B cell (primary cell): ENCODE results near the gene KHK. TPM values are rescaled to one million over a fixed set of nuclear protein-coding genes. Genes with fewer than 3 reads are reported as not detected.

ENCODE experiments used
- ATAC-seq: fragments of 200-7000 bp; cut with Tn5 transposase; one replicate; pipeline ENCODE4 v1.10.0; 2021; ENCODE audit warnings: low read depth, mild to moderate bottlenecking, moderate number of reproducible peaks, moderate library complexity
- CTCF ChIA-PET: fragments of 350-600 bp; sonication (Branson Sonifier 250); formaldehyde crosslinking; loops from one replicate; lab custom pipeline; 2021; ENCODE audit warnings: antibody characterized with exemption, inconsistent platforms; lab: Charles Lee
- POLR2A ChIA-PET: fragments of 350-600 bp; sonication (Branson Sonifier 250); formaldehyde crosslinking; loops from one replicate; lab custom pipeline; 2021; ENCODE audit warnings: antibody characterized with exemption; lab: Charles Lee
- DNase-seq: peaks from one replicate; pipeline ENCODE4 v3.0.0; 2013
- H2AFZ ChIP-seq: 2 replicates; pipeline ENCODE4 v1.6.1; 2012; ENCODE audit warnings: mild to moderate bottlenecking, low read depth, low read length; ENCODE audit not compliant: insufficient read depth, poor library complexity, severe bottlenecking
- H3K27ac ChIP-seq, 2 donors: 1 replicate in 1 of 2; 2 replicates in 1 of 2; pipeline ENCODE4 v1.5.1; 2012 to 2013; ENCODE audit warnings: low read length in 2 of 2, mild to moderate bottlenecking in 2 of 2, moderate library complexity in 1 of 2
- H3K27me3 ChIP-seq, 4 experiments: fragments of 200-600 bp in 1 of 4; sonication (generic) in 1 of 4; replicated peaks in 1 of 4; 1 replicate in 2 of 4; 2 replicates in 2 of 4; pipeline versions ENCODE4 v1.6.1 to v1.7.0; 2013 to 2016; ENCODE audit warnings: low read length in 3 of 4, mild to moderate bottlenecking in 2 of 4, mixed read lengths in 1 of 4, moderate library complexity in 1 of 4; ENCODE audit not compliant: insufficient read depth in 4 of 4, control insufficient read depth in 3 of 4; ENCODE audit errors: control extremely low read depth in 1 of 4
- H3K36me3 ChIP-seq, 2 experiments: replicated peaks in 1 of 2; 1 replicate in 1 of 2; 2 replicates in 1 of 2; pipeline versions ENCODE4 v1.6.1 to v1.7.1; 2013; ENCODE audit warnings: low read length in 1 of 2; ENCODE audit not compliant: insufficient read depth in 2 of 2, control insufficient read depth in 1 of 2; ENCODE audit errors: control extremely low read depth in 1 of 2, extremely low read depth in 1 of 2
- H3K4me1 ChIP-seq, 2 donors: fragments of 200-600 bp in 1 of 2; sonication (generic) in 1 of 2; 1 replicate in 1 of 2; 2 replicates in 1 of 2; pipeline versions ENCODE4 v1.5.1 to v1.6.1; 2013 to 2017; ENCODE audit warnings: low read length in 2 of 2; ENCODE audit not compliant: control insufficient read depth in 2 of 2, insufficient read depth in 2 of 2
- H3K4me2 ChIP-seq: replicated peaks from 2 replicates; pipeline ENCODE3; 2012; ENCODE audit warnings: mild to moderate bottlenecking, low read depth, low read length; ENCODE audit not compliant: poor library complexity, severe bottlenecking
- H3K4me3 ChIP-seq, 5 experiments: fragments of 200-600 bp in 1 of 5; sonication (generic) in 1 of 5; 1 replicate in 3 of 5; 2 replicates in 2 of 5; pipeline versions ENCODE4 v1.5.1 to v1.7.0; 2011 to 2016; ENCODE audit warnings: low read length in 4 of 5, mild to moderate bottlenecking in 4 of 5, low read depth in 2 of 5, control low read depth in 1 of 5, moderate library complexity in 1 of 5; ENCODE audit not compliant: insufficient read depth in 1 of 5; ENCODE audit errors: control extremely low read depth in 1 of 5, extremely low read depth in 1 of 5
- H3K79me2 ChIP-seq: fragments of 200-600 bp; sonication (generic); one replicate; pipeline ENCODE4 v1.6.0; 2016; ENCODE audit warnings: low read length; ENCODE audit not compliant: control insufficient read depth, insufficient read depth
- H3K9ac ChIP-seq: fragments of 200-600 bp; sonication (generic); 2 replicates; pipeline ENCODE4 v1.6.1; 2017; ENCODE audit warnings: mild to moderate bottlenecking, low read length, moderate library complexity
- H3K9me3 ChIP-seq, 3 donors: one replicate each; pipeline versions ENCODE4 v1.6.1 to v1.7.1; 2013; ENCODE audit warnings: low read length in 2 of 3; ENCODE audit not compliant: control insufficient read depth in 2 of 3, insufficient read depth in 1 of 3; ENCODE audit errors: control extremely low read depth in 1 of 3
- H4K20me1 ChIP-seq: 2 replicates; pipeline ENCODE4 v1.6.0; 2012; ENCODE audit warnings: mild to moderate bottlenecking, low read length; ENCODE audit not compliant: insufficient read depth, control insufficient read depth, poor library complexity, severe bottlenecking
- H3K27ac Mint-ChIP-seq: one replicate; pipeline ENCODE4 v1.8.0; 2021; ENCODE audit warnings: mixed read lengths
- H3K27me3 Mint-ChIP-seq: one replicate; pipeline ENCODE4 v1.8.0; 2021; ENCODE audit warnings: mixed read lengths
- H3K4me1 Mint-ChIP-seq: one replicate; pipeline ENCODE4 v1.8.0; 2021; ENCODE audit warnings: mixed read lengths
- H3K4me3 Mint-ChIP-seq: one replicate; pipeline ENCODE4 v1.8.0; 2021; ENCODE audit warnings: mixed read lengths
- H3K9me3 Mint-ChIP-seq: one replicate; pipeline ENCODE4 v1.8.0; 2022; ENCODE audit warnings: mixed read lengths; ENCODE audit not compliant: insufficient read depth
- CTCF ChIP-seq: fragments of 200-600 bp; IDR thresholded peaks from one replicate; pipeline ENCODE4 v1.8.0; 2022; ENCODE audit warnings: antibody characterized with exemption, mild to moderate bottlenecking
- EZH2 ChIP-seq: IDR thresholded peaks from 2 replicates; pipeline ENCODE4 v1.6.1; 2012; ENCODE audit warnings: borderline replicate concordance, low read depth, mild to moderate bottlenecking, moderate library complexity, low read length; ENCODE audit not compliant: insufficient read depth, poor library complexity, severe bottlenecking
- WGBS: methylation state at CpG from one replicate; pipeline ENCODE4 v1.1.5; 2013; ENCODE audit warnings: missing lambda C conversion rate; ENCODE audit not compliant: insufficient coverage; 5-methylcytosine and 5-hydroxymethylcytosine counted together
- intact Hi-C: fragments of 100-400 bp; cut with micrococcal nuclease; formaldehyde crosslinking; loops from one replicate; pipeline ENCODE4 v1.10.0; 2022
- polyA plus RNA-seq: library from polyadenylated mRNA; depleted of rRNA; stranded (reverse); fragments of >200 nt; gene quantifications from 2 replicates; pipeline ENCODE4 v1.2.3, GENCODE V29; 2012
- total RNA-seq, 2 donors: library from RNA; stranded (reverse); fragments of 120-200 nt in 1 of 2; gene quantifications; 1 replicate in 1 of 2; 2 replicates in 1 of 2; pipeline versions ENCODE4 v1.2.3 to v1.2.4, GENCODE V29; 2013 to 2022

KHK gene
- total and polyA plus RNA-seq, 2 donors (not counting 1 experiment from before 2014, with no cell fraction given), result 3.3 to 4.0 TPM

- H3K27ac ChIP-seq, result peak overlapping the region; percentile 83 to 92
- peak overlapping the region; percentile 66 for H3K4me2 ChIP-seq
- no peaks in the 10 kb centered on the region for H3K9me3 Mint-ChIP-seq
- ChIA-PET CTCF (interaction anchor here (1.1 to 1.2 kb wide), 2 partner anchors 9 to 41 kb away, joined by 4 to 5 read pairs; no protein-coding TSS in a partner anchor), POLR2A (no interaction called here)
- TF ChIP-seq EZH2 (no peak), CTCF (no peak)
- H3K27me3 ChIP-seq, result no peaks in the 10 kb centered on the region
- ATAC-seq (no peak), DNase-seq (no peak)
- no peak overlapping the region for H3K4me3 ChIP-seq
- H3K9me3 ChIP-seq, result no peaks in the 10 kb centered on the region
- 96% methylated on average over 6 of the region's 8 CpGs for WGBS
- peaks cover 22% of the 10 kb centered on the region for H4K20me1 ChIP-seq
- intact Hi-C loops, result no loop called here
- no peak overlapping the region for H2AFZ ChIP-seq
- peaks cover 1% of the 10 kb centered on the region for H3K79me2 ChIP-seq
- peaks cover 28 to 37% of the 10 kb centered on the region in 2 donors for H3K4me1 ChIP-seq
- H3K4me3 Mint-ChIP-seq, result no peak overlapping the region
- peak overlapping the region; percentile 97 for H3K27ac Mint-ChIP-seq
- no peaks in the 10 kb centered on the region for H3K27me3 Mint-ChIP-seq
- H3K9ac ChIP-seq, result no peak overlapping the region
- H3K36me3 ChIP-seq, result peaks cover 1 to 60% of the 10 kb centered on the region in 2 experiments
- H3K4me1 Mint-ChIP-seq, result peaks cover 31% of the 10 kb centered on the region
These were observed 46.3 kb upstream of the KHK start for GRCh38 chr2:27040282-27040681.

GRCh38 chr2:27041752-27042151, 44.8 kb upstream of the KHK start:
- intact Hi-C loops, result loop anchor here (1.0 kb wide), 2 partner anchors 9 kb away; partner anchors contain the start of gene TMEM214
- no peaks in the 10 kb centered on the region for H3K9me3 ChIP-seq
- H3K27me3 ChIP-seq, result no peaks in the 10 kb centered on the region
- peak overlapping the region; percentile 66 for H3K4me2 ChIP-seq
- POLR2A ChIA-PET, result interaction anchor here (0.6 to 2.9 kb wide), 4 partner anchors 9 to 353 kb away, joined by 3 to 24 read pairs (median 3); partner anchors contain the start of gene AGBL5
- 12% methylated on average over 3 of the region's 5 CpGs for WGBS
- H3K4me1 Mint-ChIP-seq, result peaks cover 29% of the 10 kb centered on the region
- DNase-seq (no peak), ATAC-seq (peak; percentile 39)
- CTCF ChIA-PET, result interaction anchor here (1.0 to 1.7 kb wide), 3 partner anchors 9 to 40 kb away, joined by 3 to 10 read pairs (median 4); partner anchors contain the start of gene AGBL5
- peak overlapping the region; percentile 97 for H3K27ac Mint-ChIP-seq
- no peak for TF ChIP-seq EZH2
- TF ChIP-seq CTCF, result no peak
- no peaks in the 10 kb centered on the region for H3K9me3 Mint-ChIP-seq
- H3K4me1 ChIP-seq, result peaks cover 28 to 37% of the 10 kb centered on the region in 2 donors
- H3K27ac ChIP-seq, result peak overlapping the region; percentile 83 to 92
- H3K4me3 ChIP-seq, result peak overlapping the region in 3 of 5 experiments; percentile 10 to 51 (median 28)
- H3K36me3 ChIP-seq, result peaks cover 1 to 45% of the 10 kb centered on the region in 2 experiments
- peaks cover 11% of the 10 kb centered on the region for H4K20me1 ChIP-seq
- peak overlapping the region; percentile 75 for H3K4me3 Mint-ChIP-seq
- H3K9ac ChIP-seq, result peak overlapping the region; percentile 16
- no peaks in the 10 kb centered on the region for H3K79me2 ChIP-seq
- no peaks in the 10 kb centered on the region for H3K27me3 Mint-ChIP-seq
- H2AFZ ChIP-seq, result no peak overlapping the region
